ENCODE measurements around the gene DOHH.
"Not testable (repeated sequence)": the region's sequence is repeated elsewhere in the genome, so short reads cannot be mapped to it uniquely, and the experiment has no call there.

The DOHH gene

DNA sequence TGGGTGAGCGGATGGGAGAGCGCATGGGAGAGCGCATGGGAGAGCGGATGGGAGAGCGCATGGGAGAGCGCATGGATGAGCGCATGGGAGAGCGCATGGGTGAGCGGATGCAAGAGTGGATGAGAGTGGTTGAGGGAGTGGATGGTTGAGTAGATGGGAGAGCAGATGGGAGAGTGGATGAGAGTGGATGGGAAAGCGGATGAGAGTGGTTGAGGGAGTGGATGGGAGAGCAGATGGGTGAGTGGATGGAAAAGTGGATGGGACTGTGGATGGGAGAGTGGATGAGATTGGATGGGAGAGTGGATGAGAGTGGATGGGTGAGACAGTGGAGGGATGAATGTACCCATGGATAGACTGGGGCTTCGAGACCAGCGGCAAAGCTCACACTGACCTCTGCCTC lies 29.9 kb upstream of the DOHH start:
- in situ Hi-C loops (cut with HindIII; ENCODE audit: low sequenced_read_pairs): no loop called here
- H3K4me3 ChIP-seq (ENCODE audit: low read depth, low read length): no peak overlapping the region
- TF ChIP-seq, protein P1, sequence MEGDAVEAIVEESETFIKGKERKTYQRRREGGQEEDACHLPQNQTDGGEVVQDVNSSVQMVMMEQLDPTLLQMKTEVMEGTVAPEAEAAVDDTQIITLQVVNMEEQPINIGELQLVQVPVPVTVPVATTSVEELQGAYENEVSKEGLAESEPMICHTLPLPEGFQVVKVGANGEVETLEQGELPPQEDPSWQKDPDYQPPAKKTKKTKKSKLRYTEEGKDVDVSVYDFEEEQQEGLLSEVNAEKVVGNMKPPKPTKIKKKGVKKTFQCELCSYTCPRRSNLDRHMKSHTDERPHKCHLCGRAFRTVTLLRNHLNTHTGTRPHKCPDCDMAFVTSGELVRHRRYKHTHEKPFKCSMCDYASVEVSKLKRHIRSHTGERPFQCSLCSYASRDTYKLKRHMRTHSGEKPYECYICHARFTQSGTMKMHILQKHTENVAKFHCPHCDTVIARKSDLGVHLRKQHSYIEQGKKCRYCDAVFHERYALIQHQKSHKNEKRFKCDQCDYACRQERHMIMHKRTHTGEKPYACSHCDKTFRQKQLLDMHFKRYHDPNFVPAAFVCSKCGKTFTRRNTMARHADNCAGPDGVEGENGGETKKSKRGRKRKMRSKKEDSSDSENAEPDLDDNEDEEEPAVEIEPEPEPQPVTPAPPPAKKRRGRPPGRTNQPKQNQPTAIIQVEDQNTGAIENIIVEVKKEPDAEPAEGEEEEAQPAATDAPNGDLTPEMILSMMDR (IDR thresholded peaks at IDR 0.05; ENCODE audit: low read depth, low read length): no peak
- DNase-seq (ENCODE audit: low read depth, low spot score): no peak

DNA sequence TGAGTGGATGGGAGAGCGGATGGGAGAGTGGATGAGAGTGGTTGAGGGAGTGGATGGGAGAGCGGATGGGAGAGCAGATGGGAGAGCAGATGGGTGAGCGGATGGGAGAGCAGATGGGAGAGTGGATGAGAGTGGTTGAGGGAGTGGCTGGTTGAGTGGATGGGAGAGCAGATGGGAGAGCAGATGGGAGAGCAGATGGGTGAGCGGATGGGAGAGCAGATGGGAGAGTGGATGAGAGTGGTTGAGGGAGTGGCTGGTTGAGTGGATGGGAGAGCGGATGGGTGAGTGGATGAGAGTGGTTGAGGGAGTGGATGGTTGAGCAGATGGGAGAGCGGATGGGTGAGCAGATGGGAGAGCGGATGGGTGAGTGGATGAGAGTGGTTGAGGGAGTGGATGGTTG lies 28.8 kb upstream of the DOHH start:
- DNase-seq (ENCODE audit: low read depth, low spot score); H3K4me3 ChIP-seq (ENCODE audit: low read depth, low read length); in situ Hi-C loops (cut with HindIII; ENCODE audit: low sequenced_read_pairs): not testable (repeated sequence)

DNA sequence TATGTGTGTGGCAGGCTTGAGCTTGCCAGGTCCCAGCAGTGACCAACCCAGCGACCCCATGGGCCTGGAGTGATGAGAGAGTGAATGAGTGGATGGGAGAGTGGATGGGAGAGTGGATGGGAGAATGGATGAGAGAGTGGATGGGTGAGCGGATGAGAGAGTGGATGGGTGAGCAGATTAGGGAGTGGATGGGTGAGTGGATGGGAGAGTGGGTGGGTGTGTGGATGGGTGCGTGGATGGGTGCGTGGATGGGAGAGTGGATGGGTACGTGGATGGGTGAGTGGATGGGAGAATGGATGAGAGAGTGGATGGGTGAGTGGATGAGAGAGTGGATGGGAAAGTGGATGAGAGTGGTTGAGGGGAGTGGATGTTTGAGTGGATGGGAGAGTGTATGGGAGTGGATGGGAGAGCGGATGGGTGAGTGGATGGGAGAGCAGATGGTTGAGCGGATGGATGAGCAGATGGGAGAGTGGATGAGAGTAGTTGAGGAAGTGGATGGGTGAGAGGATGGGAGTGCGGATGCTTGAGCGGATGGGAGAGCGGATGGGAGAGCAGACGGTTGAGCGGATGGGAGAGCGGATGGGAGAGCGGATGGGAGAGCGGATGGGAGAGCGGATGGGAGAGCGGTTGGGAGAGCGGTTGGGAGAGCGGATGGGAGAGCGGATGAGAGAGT lies 28.2 kb upstream of the DOHH start:
- in situ Hi-C loops (cut with HindIII; ENCODE audit: low sequenced_read_pairs): no loop called here

DNA sequence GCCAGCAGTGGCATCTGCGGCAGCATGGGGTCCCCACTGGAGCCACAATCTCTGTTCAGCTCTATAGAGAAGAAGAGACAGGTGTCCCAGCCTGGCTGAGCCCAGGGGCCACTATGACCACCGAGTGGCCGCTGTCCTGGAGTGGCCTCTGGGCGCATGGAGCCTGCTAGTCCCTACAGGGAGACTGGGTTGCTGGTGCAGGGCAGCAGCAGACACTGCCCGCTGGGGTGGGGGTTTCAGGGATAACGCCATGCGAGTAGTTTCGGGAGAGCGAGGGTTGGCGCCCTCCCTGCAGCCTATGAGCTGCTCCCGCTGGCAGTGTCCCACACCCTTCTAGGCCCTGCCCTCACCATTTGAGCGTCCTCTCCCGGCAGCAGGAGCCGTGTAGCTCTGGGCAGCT lies 27.6 kb upstream of the DOHH start:
- TF ChIP-seq, protein P1 (IDR thresholded peaks at IDR 0.05; ENCODE audit: low read depth, low read length): no peak
- H3K4me3 ChIP-seq (ENCODE audit: low read depth, low read length): no peak overlapping the region
- in situ Hi-C loops (cut with HindIII; ENCODE audit: low sequenced_read_pairs): no loop called here
- no peak for DNase-seq (ENCODE audit: low read depth, low spot score)

More for the DNA sequence above, 28.2 kb upstream of the DOHH start:
- TF ChIP-seq, protein P1 (IDR thresholded peaks at IDR 0.05; ENCODE audit: low read depth, low read length): no peak
- DNase-seq (ENCODE audit: low read depth, low spot score): no peak
- no peak overlapping the region for H3K4me3 ChIP-seq (ENCODE audit: low read depth, low read length)

DNA sequence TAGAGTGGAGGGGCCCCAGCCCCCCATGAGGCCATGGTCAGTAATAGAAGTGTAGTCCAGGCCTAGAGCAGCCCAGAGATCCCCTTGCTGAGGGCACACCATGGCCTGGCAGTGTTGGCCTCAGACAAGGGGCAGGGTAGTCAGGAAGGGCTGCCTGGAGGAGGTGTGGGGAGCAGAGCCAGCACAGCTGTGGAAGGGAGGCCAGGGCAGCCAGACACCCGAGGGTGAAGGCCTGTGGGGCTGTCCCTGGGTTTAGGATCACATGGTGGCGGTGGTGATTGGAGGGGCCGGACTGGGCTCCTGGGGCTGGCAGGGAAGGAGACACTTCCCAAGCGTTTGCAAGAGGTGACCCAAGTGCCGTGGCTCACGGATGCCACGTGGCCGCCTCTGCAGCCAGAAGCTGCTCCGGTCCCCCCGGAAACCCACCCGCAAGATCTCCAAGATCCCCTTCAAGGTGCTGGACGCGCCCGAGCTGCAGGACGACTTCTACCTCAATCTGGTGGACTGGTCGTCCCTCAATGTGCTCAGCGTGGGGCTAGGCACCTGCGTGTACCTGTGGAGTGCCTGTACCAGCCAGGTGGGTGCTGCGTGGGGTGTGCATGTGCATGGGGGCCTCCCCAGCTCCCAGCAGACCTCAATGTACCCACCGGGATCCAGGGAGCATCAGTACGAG lies 26.9 kb upstream of the DOHH start:
- H3K4me3 ChIP-seq (ENCODE audit: low read depth, low read length): no peak overlapping the region
- TF ChIP-seq, protein P1 (IDR thresholded peaks at IDR 0.05; ENCODE audit: low read depth, low read length): no peak
- in situ Hi-C loops (cut with HindIII; ENCODE audit: low sequenced_read_pairs): no loop called here
- DNase-seq (ENCODE audit: low read depth, low spot score): no peak

DNA sequence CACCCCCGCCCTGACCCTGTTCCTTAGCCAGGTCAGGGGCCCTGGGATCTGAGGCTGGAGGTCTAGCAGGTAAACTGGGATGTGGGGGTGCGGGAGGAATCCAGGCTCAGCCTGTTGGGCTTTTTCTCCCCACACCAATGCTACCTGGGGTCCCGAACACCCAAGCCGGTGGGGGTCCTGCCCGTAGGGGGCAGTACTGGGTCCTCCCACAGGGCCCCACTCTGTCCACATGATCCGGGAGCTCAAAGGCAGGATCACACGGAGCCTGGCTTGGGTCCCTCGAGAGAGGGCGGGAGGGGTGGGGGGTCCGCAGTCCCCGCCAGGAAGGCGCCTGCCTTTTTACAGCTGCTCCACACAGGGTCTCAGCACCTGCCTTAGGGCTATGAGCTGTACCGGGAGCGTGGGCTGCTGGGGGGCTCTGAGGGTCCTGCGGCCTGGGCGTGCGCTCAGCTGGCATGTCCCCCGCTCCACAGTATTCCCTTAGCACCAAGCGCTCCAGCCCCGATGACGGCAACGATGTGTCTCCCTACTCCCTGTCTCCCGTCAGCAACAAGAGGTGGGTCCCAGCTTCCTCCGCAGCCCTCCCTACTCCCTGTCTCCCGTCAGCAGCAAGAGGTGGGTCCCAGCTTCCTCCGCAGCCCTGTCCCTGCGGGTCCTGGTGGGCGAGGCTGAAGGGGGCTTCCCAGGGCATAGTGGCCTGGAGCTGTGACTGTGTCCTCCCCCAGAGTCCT lies 26.2 kb upstream of the DOHH start:
- in situ Hi-C loops (cut with HindIII; ENCODE audit: low sequenced_read_pairs): no loop called here
- TF ChIP-seq, protein P1 (IDR thresholded peaks at IDR 0.05; ENCODE audit: low read depth, low read length): peak; percentile 35
- no peak for DNase-seq (ENCODE audit: low read depth, low spot score)

More for the DNA sequence above, 26.2 kb upstream of the DOHH start:
- no peak overlapping the region for H3K4me3 ChIP-seq (ENCODE audit: low read depth, low read length)
